HepG2 (cell line): ENCODE results near the gene PHF10. TPM values are rescaled to one million over a fixed set of nuclear protein-coding genes. Genes with fewer than 3 reads are reported as not detected.

Experiments
- CCDC6 ChIP-seq: sonication (generic); formaldehyde crosslinking; IDR thresholded peaks from 2 replicates; pipeline ENCODE4 v1.8.1; 2022; ENCODE audit warnings: mild to moderate bottlenecking, missing genetic modification reagents, moderate library complexity
- CREB1 ChIP-seq, 2 experiments: fragments of 450-650 bp in 1 of 2; IDR thresholded peaks; 2 replicates each; pipeline ENCODE4 v1.6.1; 2016 to 2017; ENCODE audit warnings: control low read depth in 1 of 2, mild to moderate bottlenecking in 1 of 2, missing compliant biosample characterization in 1 of 2, missing genetic modification characterization in 1 of 2
- JARID2 ChIP-seq: sonication (generic); formaldehyde crosslinking; IDR thresholded peaks from 2 replicates; pipeline ENCODE4 v1.8.1; 2023; ENCODE audit warnings: missing genetic modification reagents, inconsistent platforms; ENCODE audit not compliant: insufficient replicate concordance
- LCORL ChIP-seq, 2 experiments: fragments of 450-650 bp in 1 of 2; sonication (generic) in 1 of 2; formaldehyde crosslinking in 1 of 2; IDR thresholded peaks; 2 replicates each; pipeline versions ENCODE4 v1.5.0 to v1.6.1; 2017 to 2020; ENCODE audit warnings: antibody characterized with exemption in 1 of 2, missing genetic modification reagents in 1 of 2
- MAF1 ChIP-seq: sonication (generic); formaldehyde crosslinking; IDR thresholded peaks from 2 replicates; pipeline ENCODE4 v1.5.0; 2020; ENCODE audit warnings: missing genetic modification reagents, borderline replicate concordance
- MAFK ChIP-seq, 2 experiments: IDR thresholded peaks in 1 of 2; conservative IDR thresholded peaks in 1 of 2; 2 replicates each; pipeline ENCODE4 v1.6.1; 2011; ENCODE audit warnings: improper control_type of control experiment in 2 of 2, low read length in 2 of 2
- MZF1 ChIP-seq: sonication (generic); formaldehyde crosslinking; IDR thresholded peaks from 2 replicates; pipeline ENCODE4 v1.8.1; 2023; ENCODE audit warnings: mild to moderate bottlenecking, missing genetic modification reagents, borderline replicate concordance
- PTBP1 ChIP-seq: fragments of 200-400 bp; formaldehyde crosslinking; IDR thresholded peaks from 2 replicates; pipeline ENCODE4 v1.6.1; 2018; ENCODE audit warnings: low read length, low read depth; ENCODE audit not compliant: poor library complexity, severe bottlenecking
- RAD21 ChIP-seq: fragments of 450-650 bp; formaldehyde crosslinking; IDR thresholded peaks from 2 replicates; pipeline ENCODE4 v1.5.0; 2020; ENCODE audit warnings: mild to moderate bottlenecking
- RXRB ChIP-seq: IDR thresholded peaks from 2 replicates; pipeline ENCODE4 v1.6.1; 2016; ENCODE audit warnings: borderline replicate concordance, missing genetic modification reagents, missing compliant biosample characterization
- SNAPC2 ChIP-seq: sonication (generic); formaldehyde crosslinking; IDR thresholded peaks from 2 replicates; pipeline ENCODE4 v1.8.1; 2022; ENCODE audit warnings: mild to moderate bottlenecking, missing genetic modification reagents
- TAF15 ChIP-seq: fragments of 200-400 bp; formaldehyde crosslinking; IDR thresholded peaks from one replicate; pipeline ENCODE4 v1.6.1; 2018; ENCODE audit warnings: mild to moderate bottlenecking, low read depth, low read length; ENCODE audit not compliant: poor library complexity, severe bottlenecking
- TMF1 ChIP-seq: sonication (generic); formaldehyde crosslinking; IDR thresholded peaks from 2 replicates; pipeline ENCODE4 v1.8.1; 2022; ENCODE audit warnings: low read depth, missing genetic modification reagents
- ZBTB3 ChIP-seq: sonication (generic); formaldehyde crosslinking; IDR thresholded peaks from 2 replicates; pipeline ENCODE4 v1.4.0; 2020; ENCODE audit warnings: low read depth, mild to moderate bottlenecking, moderate library complexity, missing genetic modification reagents, borderline replicate concordance
- ZC3H4 ChIP-seq: sonication (generic); formaldehyde crosslinking; IDR thresholded peaks from 2 replicates; pipeline ENCODE4 v1.4.0; 2020; ENCODE audit warnings: missing genetic modification reagents, borderline replicate concordance
- ZNF317 ChIP-seq: sonication (generic); formaldehyde crosslinking; IDR thresholded peaks from 2 replicates; pipeline ENCODE4 v1.5.0; 2020; ENCODE audit warnings: mild to moderate bottlenecking, missing genetic modification reagents
- ZNF383 ChIP-seq: sonication (generic); formaldehyde crosslinking; IDR thresholded peaks from 2 replicates; pipeline ENCODE4 v1.4.0; 2020; ENCODE audit warnings: missing genetic modification reagents, mild to moderate bottlenecking, borderline replicate concordance
- ZNF44 ChIP-seq: sonication (generic); formaldehyde crosslinking; IDR thresholded peaks from 2 replicates; pipeline ENCODE4 v1.5.1; 2020; ENCODE audit warnings: mild to moderate bottlenecking, missing genetic modification reagents
- ZNF678 ChIP-seq: sonication (generic); formaldehyde crosslinking; IDR thresholded peaks from 2 replicates; pipeline ENCODE4 v1.4.0; 2020; ENCODE audit warnings: mild to moderate bottlenecking, missing genetic modification reagents
- ZNF839 ChIP-seq: sonication (generic); formaldehyde crosslinking; IDR thresholded peaks from 2 replicates; pipeline ENCODE4 v1.4.0; 2020; ENCODE audit warnings: missing genetic modification reagents, mild to moderate bottlenecking, borderline replicate concordance
- ZSCAN29 ChIP-seq: sonication (generic); formaldehyde crosslinking; conservative IDR thresholded peaks from 2 replicates; pipeline ENCODE4 v1.4.0; 2020; ENCODE audit warnings: mild to moderate bottlenecking, missing genetic modification reagents
- polyA plus RNA-seq, 8 experiments: library from polyadenylated mRNA; depleted of rRNA in 3 of 8; stranded (reverse) in 7 of 8; unstranded in 1 of 8; fragments of >200 nt; fragmentation: Illumina TruSeq in 4 of 8; extraction: Trizol in 4 of 8; gene quantifications; 2 replicates each; pipeline versions ENCODE4 v1.2.1 to v1.2.3, GENCODE V29; 2011 to 2016; ENCODE audit warnings: low read depth in 4 of 8, missing spikeins in 1 of 8, mixed read lengths in 1 of 8; ENCODE audit not compliant: insufficient read depth in 1 of 8
- total RNA-seq, 5 experiments: library from RNA; depleted of rRNA; stranded (reverse); fragments of >200 nt; fragmentation: Illumina TruSeq; extraction: Trizol; gene quantifications; 2 replicates each; pipeline ENCODE4 v1.2.3, GENCODE V29; 2016; ENCODE audit warnings: low read depth in 1 of 5
- TF ChIP-seq, protein P1 (sequence below): sonication (generic); formaldehyde crosslinking; IDR thresholded peaks from 2 replicates; pipeline ENCODE4 v1.4.0; 2020; ENCODE audit warnings: missing genetic modification reagents
- TF ChIP-seq, protein P2 (sequence below): sonication (generic); formaldehyde crosslinking; IDR thresholded peaks from 2 replicates; pipeline ENCODE4 v1.4.0; 2020; ENCODE audit warnings: missing genetic modification reagents
- TF ChIP-seq, protein P3 (sequence below): IDR thresholded peaks from 2 replicates; pipeline ENCODE4 v1.6.1; 2016; ENCODE audit warnings: missing compliant biosample characterization, missing genetic modification reagents, borderline replicate concordance
- TF ChIP-seq, protein P4 (sequence below): sonication (generic); formaldehyde crosslinking; IDR thresholded peaks from 2 replicates; pipeline ENCODE4 v1.5.0; 2020; ENCODE audit warnings: missing genetic modification reagents, mild to moderate bottlenecking, borderline replicate concordance

The PHF10 gene
- total and polyA plus RNA-seq, 2 of the 13 experiments (the other 11 are each of a cell fraction or from before 2014, with no cell fraction given) = 42.1 to 84.1 TPM

GRCh38 chr6:169751242-169752073 is 27.2 kb upstream of the PHF10 start, which contains the start of the genes DYNLT2 and ERMARD (continued):
- TF ChIP-seq, protein P1, sequence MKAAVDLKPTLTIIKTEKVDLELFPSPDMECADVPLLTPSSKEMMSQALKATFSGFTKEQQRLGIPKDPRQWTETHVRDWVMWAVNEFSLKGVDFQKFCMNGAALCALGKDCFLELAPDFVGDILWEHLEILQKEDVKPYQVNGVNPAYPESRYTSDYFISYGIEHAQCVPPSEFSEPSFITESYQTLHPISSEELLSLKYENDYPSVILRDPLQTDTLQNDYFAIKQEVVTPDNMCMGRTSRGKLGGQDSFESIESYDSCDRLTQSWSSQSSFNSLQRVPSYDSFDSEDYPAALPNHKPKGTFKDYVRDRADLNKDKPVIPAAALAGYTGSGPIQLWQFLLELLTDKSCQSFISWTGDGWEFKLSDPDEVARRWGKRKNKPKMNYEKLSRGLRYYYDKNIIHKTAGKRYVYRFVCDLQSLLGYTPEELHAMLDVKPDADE (CRISPR knock-in tag) = peak; percentile 67; the same call in 1 of the 2 replicates
- TF ChIP-seq, protein P2, sequence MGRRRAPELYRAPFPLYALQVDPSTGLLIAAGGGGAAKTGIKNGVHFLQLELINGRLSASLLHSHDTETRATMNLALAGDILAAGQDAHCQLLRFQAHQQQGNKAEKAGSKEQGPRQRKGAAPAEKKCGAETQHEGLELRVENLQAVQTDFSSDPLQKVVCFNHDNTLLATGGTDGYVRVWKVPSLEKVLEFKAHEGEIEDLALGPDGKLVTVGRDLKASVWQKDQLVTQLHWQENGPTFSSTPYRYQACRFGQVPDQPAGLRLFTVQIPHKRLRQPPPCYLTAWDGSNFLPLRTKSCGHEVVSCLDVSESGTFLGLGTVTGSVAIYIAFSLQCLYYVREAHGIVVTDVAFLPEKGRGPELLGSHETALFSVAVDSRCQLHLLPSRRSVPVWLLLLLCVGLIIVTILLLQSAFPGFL = peak; percentile 79; the same call in 1 of the 2 replicates
- TF ChIP-seq JARID2 (CRISPR knock-in tag) (peak; percentile 58), ZBTB3 (CRISPR knock-in tag) (peak; percentile 98), ZSCAN29 (CRISPR knock-in tag) (peak; percentile 78; the same call in 1 of the 2 replicates), MAFK (conservative IDR thresholded peaks at IDR 0.05 in 1 of 2, IDR thresholded peaks at IDR 0.05 in 1 of 2; ENCODE audit: low read length in 2 of 2) (no peak), TAF15 (peak; percentile 50), MZF1 (CRISPR knock-in tag) (no peak), CCDC6 (CRISPR knock-in tag) (peak; percentile 93), CREB1 (IDR thresholded peaks at IDR 0.05) (peak; percentile 98), CREB1 (CRISPR knock-in tag; IDR thresholded peaks at IDR 0.05) (peak; percentile 99), MAF1 (CRISPR knock-in tag) (peak; percentile 87), RXRB (CRISPR knock-in tag) (peak; percentile 77; the same call in 1 of the 2 replicates), SNAPC2 (CRISPR knock-in tag) (peak; percentile 93), ZC3H4 (CRISPR knock-in tag) (no peak), ZNF317 (CRISPR knock-in tag) (peak; percentile 79; the same call in 1 of the 2 replicates), ZNF839 (CRISPR knock-in tag) (peak; percentile 94), TMF1 (CRISPR knock-in tag) (peak; percentile 95), LCORL (IDR thresholded peaks at IDR 0.05) (no peak), LCORL (CRISPR knock-in tag; IDR thresholded peaks at IDR 0.05) (peak; percentile 85), ZNF383 (CRISPR knock-in tag) (0 out of 2 replicates have a peak, but pooled peaks have one; percentile 37), ZNF678 (CRISPR knock-in tag) (peak; percentile 77; the same call in 1 of the 2 replicates), ZNF44 (CRISPR knock-in tag) (0 out of 2 replicates have a peak, but pooled peaks have one; percentile 92), RAD21 (peak; percentile 88), PTBP1 (no peak)
- TF ChIP-seq, protein P3, sequence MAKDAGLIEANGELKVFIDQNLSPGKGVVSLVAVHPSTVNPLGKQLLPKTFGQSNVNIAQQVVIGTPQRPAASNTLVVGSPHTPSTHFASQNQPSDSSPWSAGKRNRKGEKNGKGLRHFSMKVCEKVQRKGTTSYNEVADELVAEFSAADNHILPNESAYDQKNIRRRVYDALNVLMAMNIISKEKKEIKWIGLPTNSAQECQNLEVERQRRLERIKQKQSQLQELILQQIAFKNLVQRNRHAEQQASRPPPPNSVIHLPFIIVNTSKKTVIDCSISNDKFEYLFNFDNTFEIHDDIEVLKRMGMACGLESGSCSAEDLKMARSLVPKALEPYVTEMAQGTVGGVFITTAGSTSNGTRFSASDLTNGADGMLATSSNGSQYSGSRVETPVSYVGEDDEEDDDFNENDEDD = peak; percentile 96
- TF ChIP-seq, protein P4, sequence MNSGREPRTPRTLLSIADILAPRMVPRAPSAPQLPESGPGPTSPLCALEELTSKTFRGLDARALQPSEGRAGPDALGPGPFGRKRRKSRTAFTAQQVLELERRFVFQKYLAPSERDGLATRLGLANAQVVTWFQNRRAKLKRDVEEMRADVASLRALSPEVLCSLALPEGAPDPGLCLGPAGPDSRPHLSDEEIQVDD (CRISPR knock-in tag) = peak; percentile 79; the same call in 1 of the 2 replicates
